GM21825 (cell line): ENCODE results near the gene MAP3K10.
"Not testable (repeated sequence)": the region's sequence is repeated elsewhere in the genome, so short reads cannot be mapped to it uniquely, and the experiment has no call there.

ENCODE experiments used
- ATAC-seq: cut with Tn5 transposase; IDR thresholded peaks from one replicate; pipeline ENCODE4 v1.9.1; 2021; ENCODE audit warnings: mild to moderate bottlenecking, moderate library complexity; ENCODE audit not compliant: unreplicated experiment

MAP3K10 gene

GRCh38 chr19:40216777-40217026 is 25.5 kb downstream of the MAP3K10 start:
- ATAC-seq, result no peak

GRCh38 chr19:40217027-40217810 is 26.0 kb downstream of the MAP3K10 start:
- no peak for ATAC-seq

DNA sequence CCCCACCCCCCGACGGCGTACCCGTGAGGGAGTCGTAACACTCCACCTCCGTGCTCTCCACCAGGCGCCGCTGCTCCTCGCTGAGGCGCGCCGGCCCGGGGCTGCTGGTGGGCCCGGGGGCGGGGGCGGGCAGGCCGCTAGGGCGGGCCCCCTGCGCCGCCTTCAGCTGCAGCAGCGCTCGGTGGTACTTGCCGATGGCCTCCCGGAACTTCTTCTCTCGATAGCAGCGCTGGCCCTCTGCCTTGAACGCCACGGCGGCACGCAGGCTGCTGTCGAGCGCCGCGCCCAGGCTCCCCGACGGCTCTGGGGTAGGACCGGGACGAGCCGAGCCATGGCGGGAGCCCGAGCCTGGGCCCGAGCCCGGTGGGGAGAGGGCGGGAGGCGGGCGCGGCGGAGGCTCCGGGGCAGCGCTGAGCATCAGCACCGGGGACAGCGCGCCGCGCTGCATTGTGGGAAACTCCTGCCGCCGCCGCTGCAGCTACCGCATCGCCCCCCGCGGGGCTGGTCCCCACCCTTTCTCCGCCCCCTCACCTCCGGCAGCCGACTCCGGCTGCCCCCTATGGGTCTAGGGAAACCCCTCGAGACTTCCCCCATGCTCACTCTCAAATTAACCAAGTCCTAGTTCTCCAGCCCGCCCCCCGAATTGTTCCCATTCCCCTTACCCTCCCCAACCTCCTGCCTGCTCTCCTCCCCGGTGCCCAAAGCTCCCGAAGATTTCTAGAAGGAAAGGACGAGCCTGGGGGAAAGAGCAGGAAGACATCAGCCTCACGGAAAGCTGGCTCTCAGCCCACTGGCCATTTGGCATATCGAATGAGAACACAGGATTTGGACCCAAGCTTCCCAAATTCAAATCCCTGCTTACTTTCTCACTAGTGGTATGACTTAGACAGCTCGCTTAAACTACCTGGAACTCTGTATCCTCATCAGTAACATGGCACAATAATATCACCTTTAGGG is 27.0 kb downstream of the MAP3K10 start, which contains the start of gene TTC9B:
TSS of gene TTC9B (minus strand) at position 451 of the 957 bp plus-strand sequence. CDS start at position 448, 3 bp downstream.
- no peak for ATAC-seq

- ATAC-seq, result not testable (repeated sequence)
These were observed 27.8 kb downstream of the MAP3K10 start for GRCh38 chr19:40219029-40219428.

GRCh38 chr19:40219721-40220276 is 28.6 kb downstream of the MAP3K10 start:
- ATAC-seq, result no peak

DNA sequence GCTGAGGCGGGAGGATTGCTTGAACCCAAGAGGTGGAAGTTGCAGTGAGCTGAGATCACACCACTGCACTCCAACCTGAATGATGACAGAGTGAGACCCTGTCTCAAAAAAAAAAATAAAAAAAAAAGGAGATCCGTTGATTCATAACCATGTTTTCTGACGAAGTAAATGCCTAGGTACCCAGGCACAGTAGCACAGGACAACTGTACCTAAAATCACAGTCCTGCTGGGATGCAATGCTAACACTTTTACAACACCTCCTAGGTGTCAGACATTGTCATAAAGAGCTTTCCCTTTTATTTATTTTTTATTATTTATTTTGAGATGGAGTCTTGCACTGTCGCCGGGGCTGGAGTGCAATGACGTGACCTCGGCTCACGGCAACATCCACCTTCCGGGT is 29.4 kb downstream of the MAP3K10 start:
- ATAC-seq, result no peak

GRCh38 chr19:40221858-40222619 is 30.8 kb downstream of the MAP3K10 start:
- ATAC-seq, result no peak

- no peak for ATAC-seq
These were observed 32.1 kb downstream of the MAP3K10 start for GRCh38 chr19:40223135-40223822.

- no peak for ATAC-seq
These were observed 33.3 kb downstream of the MAP3K10 start for GRCh38 chr19:40224342-40225150.

GRCh38 chr19:40225440-40226305 is 34.4 kb downstream of the MAP3K10 start:
- no peak for ATAC-seq

GRCh38 chr19:40228346-40228745 is 37.1 kb downstream of the MAP3K10 start:
- ATAC-seq, result no peak

GRCh38 chr19:40228863-40229262 is 37.6 kb downstream of the MAP3K10 start:
- ATAC-seq, result no peak

GRCh38 chr19:40229484-40229883 is 38.3 kb downstream of the MAP3K10 start:
- no peak for ATAC-seq

DNA sequence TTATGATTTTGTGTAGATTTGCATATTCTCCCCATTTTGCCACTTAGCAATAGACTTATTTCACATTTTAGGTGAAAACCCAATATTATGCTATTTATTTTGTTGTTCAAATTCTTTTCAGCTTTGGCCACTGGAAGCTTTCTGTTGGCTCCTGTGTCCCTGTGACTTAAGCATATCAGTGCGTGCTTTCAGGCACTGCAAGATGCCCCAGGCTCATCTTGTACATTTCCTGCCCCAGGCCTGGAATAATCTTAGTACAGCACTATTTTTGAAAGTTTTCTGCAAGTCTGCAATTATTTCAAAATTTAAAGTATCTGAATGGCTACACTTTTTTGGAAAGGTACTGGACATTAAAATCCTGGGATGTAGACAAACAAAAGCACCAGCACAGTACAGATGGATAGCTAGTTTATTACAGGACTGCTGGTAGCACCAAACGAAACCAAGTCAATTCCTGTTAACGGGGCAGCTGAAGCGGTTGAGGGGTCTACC is 38.7 kb downstream of the MAP3K10 start:
- no peak for ATAC-seq

GRCh38 chr19:40231057-40231456 is 39.8 kb downstream of the MAP3K10 start:
- no peak for ATAC-seq

GRCh38 chr19:40231544-40232424 is 40.6 kb downstream of the MAP3K10 start:
- ATAC-seq, result no peak

DNA sequence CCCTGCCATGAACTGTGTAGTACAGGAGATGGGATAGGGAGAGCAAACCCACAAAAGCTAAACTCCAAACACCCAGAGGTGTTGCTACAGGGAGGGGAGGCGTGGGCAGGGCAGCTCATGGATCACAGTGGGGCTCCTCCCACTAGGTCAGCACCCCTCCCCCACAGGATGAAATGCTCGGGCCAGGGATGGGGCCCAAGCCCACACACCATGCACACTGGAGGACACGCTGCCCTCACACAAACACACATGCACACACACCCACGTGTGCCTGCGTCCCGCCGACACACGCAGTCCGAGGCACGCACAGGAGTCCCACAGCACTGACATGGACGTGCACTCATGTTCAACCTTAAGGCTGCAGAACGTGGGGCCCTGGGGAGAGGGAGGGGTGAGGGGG is 41.3 kb downstream of the MAP3K10 start:
- ATAC-seq, result no peak
